H9 (cell line): ENCODE results near the gene PPP1R9A. TPM values are rescaled to one million over a fixed set of nuclear protein-coding genes. Genes with fewer than 3 reads are reported as not detected.

Experiments
- DNase-seq: peaks from one replicate; pipeline ENCODE4 v3.0.0-alpha.2; 2017
- H2AFZ ChIP-seq: one replicate; pipeline ENCODE4 v1.6.1; 2013; ENCODE audit warnings: mild to moderate bottlenecking, low read length, control low read depth, moderate library complexity
- H2AK5ac ChIP-seq: 2 replicates; pipeline ENCODE4 v1.6.1; 2013; ENCODE audit warnings: low read length, control low read depth, mixed read lengths; ENCODE audit not compliant: insufficient read length
- H2BK120ac ChIP-seq: one replicate; pipeline ENCODE4 v1.6.1; 2013; ENCODE audit warnings: low read depth, mild to moderate bottlenecking, low read length, control low read depth, inconsistent platforms; ENCODE audit not compliant: poor library complexity, severe bottlenecking
- H2BK12ac ChIP-seq: 2 replicates; pipeline ENCODE4 v1.6.1; 2013; ENCODE audit warnings: low read length, control low read depth, mixed read lengths, low read depth; ENCODE audit not compliant: insufficient read length
- H2BK15ac ChIP-seq: 2 replicates; pipeline ENCODE4 v1.6.1; 2013; ENCODE audit warnings: low read depth, low read length, control low read depth
- H2BK20ac ChIP-seq: one replicate; pipeline ENCODE4 v1.6.1; 2013; ENCODE audit warnings: low read depth, mild to moderate bottlenecking, low read length, control low read depth, inconsistent platforms; ENCODE audit not compliant: poor library complexity, severe bottlenecking
- H2BK5ac ChIP-seq: 2 replicates; pipeline ENCODE4 v1.6.1; 2013; ENCODE audit warnings: low read length, control low read depth, mixed read lengths; ENCODE audit not compliant: insufficient read length
- H3K14ac ChIP-seq: 2 replicates; pipeline ENCODE4 v1.6.1; 2013; ENCODE audit warnings: low read length, control low read depth; ENCODE audit not compliant: insufficient read depth
- H3K18ac ChIP-seq: 2 replicates; pipeline ENCODE4 v1.6.1; 2013; ENCODE audit warnings: low read depth, mild to moderate bottlenecking, mixed read lengths, low read length, control low read depth; ENCODE audit not compliant: insufficient read length
- H3K23ac ChIP-seq: 2 replicates; pipeline ENCODE4 v1.6.1; 2013; ENCODE audit warnings: low read length, control low read depth, mixed read lengths, low read depth; ENCODE audit not compliant: insufficient read length
- H3K23me2 ChIP-seq: 2 replicates; pipeline ENCODE4 v1.6.1; 2013; ENCODE audit warnings: low read depth, mild to moderate bottlenecking, mixed read lengths, low read length, control low read depth; ENCODE audit not compliant: insufficient read length, poor library complexity, severe bottlenecking
- H3K27ac ChIP-seq: 2 replicates; pipeline ENCODE4 v1.5.1; 2013; ENCODE audit warnings: low read length, control low read depth, mixed read lengths, low read depth; ENCODE audit not compliant: insufficient read length
- H3K27me3 ChIP-seq: 2 replicates; pipeline ENCODE4 v1.6.1; 2013; ENCODE audit warnings: low read length, control low read depth, inconsistent platforms; ENCODE audit not compliant: insufficient read depth
- H3K4ac ChIP-seq: 2 replicates; pipeline ENCODE4 v1.6.1; 2013; ENCODE audit warnings: low read depth, mild to moderate bottlenecking, control low read depth, inconsistent platforms, low read length, moderate library complexity
- H3K4me1 ChIP-seq: 2 replicates; pipeline ENCODE4 v1.6.1; 2013; ENCODE audit warnings: low read length, control low read depth, inconsistent platforms; ENCODE audit not compliant: insufficient read depth
- H3K4me2 ChIP-seq: 2 replicates; pipeline ENCODE4 v1.6.1; 2013; ENCODE audit warnings: low read length, control low read depth, mixed read lengths; ENCODE audit not compliant: insufficient read length, insufficient read depth
- H3K56ac ChIP-seq: 2 replicates; pipeline ENCODE4 v1.6.1; 2013; ENCODE audit warnings: low read depth, mild to moderate bottlenecking, mixed read lengths, low read length, control low read depth; ENCODE audit not compliant: insufficient read length
- H3K79me1 ChIP-seq: 2 replicates; pipeline ENCODE4 v1.6.1; 2013; ENCODE audit warnings: low read depth, mild to moderate bottlenecking, moderate library complexity, low read length, control low read depth, inconsistent platforms; ENCODE audit not compliant: insufficient read depth, poor library complexity, severe bottlenecking
- H3K79me2 ChIP-seq: 2 replicates; pipeline ENCODE4 v1.6.1; 2013; ENCODE audit warnings: low read length, control low read depth, inconsistent platforms; ENCODE audit not compliant: insufficient read depth
- H3K9ac ChIP-seq: 2 replicates; pipeline ENCODE4 v1.6.1; 2013; ENCODE audit warnings: low read length, control low read depth, mixed read lengths; ENCODE audit not compliant: insufficient read length; ENCODE audit errors: extremely low read depth
- H3K9me3 ChIP-seq: one replicate; pipeline ENCODE4 v1.6.1; 2013; ENCODE audit warnings: low read depth, low read length, inconsistent platforms; ENCODE audit not compliant: control insufficient read depth
- H3T11ph ChIP-seq: one replicate; pipeline ENCODE4 v1.6.1; 2013; ENCODE audit warnings: mild to moderate bottlenecking, low read length, control low read depth, inconsistent platforms
- H4K20me1 ChIP-seq: one replicate; pipeline ENCODE4 v1.6.1; 2013; ENCODE audit not compliant: control insufficient read depth, insufficient read length, insufficient read depth
- H4K5ac ChIP-seq: 2 replicates; pipeline ENCODE4 v1.6.1; 2013; ENCODE audit warnings: low read depth, mild to moderate bottlenecking, mixed read lengths, low read length, control low read depth; ENCODE audit not compliant: insufficient read length
- H4K8ac ChIP-seq: replicated peaks from 2 replicates; pipeline ENCODE4 v1.6.1; 2013; ENCODE audit warnings: low read length, control low read depth, mixed read lengths, low read depth; ENCODE audit not compliant: insufficient read length
- H4K91ac ChIP-seq: 2 replicates; pipeline ENCODE4 v1.6.1; 2013; ENCODE audit warnings: low read depth, mild to moderate bottlenecking, moderate library complexity, mixed read lengths, low read length, control low read depth; ENCODE audit not compliant: insufficient read length
- H3K27ac Mint-ChIP-seq, 3 experiments: 2 replicates in 2 of 3; 3 replicates in 1 of 3; pipeline ENCODE4 v1.8.0; 2020 to 2021; ENCODE audit warnings: mixed read lengths in 3 of 3, mild to moderate bottlenecking in 1 of 3, moderate library complexity in 1 of 3
- H3K27me3 Mint-ChIP-seq: 2 replicates; pipeline ENCODE4 v1.8.0; 2021; ENCODE audit warnings: low read depth, mild to moderate bottlenecking, moderate library complexity, mixed read lengths
- H3K36me3 Mint-ChIP-seq, 3 experiments: 2 replicates in 2 of 3; 3 replicates in 1 of 3; pipeline ENCODE4 v1.8.0; 2020 to 2021; ENCODE audit warnings: low read depth in 3 of 3, mixed read lengths in 3 of 3; ENCODE audit not compliant: insufficient read depth in 1 of 3
- H3K4me1 Mint-ChIP-seq, 2 experiments: 2 replicates each; pipeline ENCODE4 v1.8.0; 2020; ENCODE audit warnings: mixed read lengths in 2 of 2
- H3K4me3 Mint-ChIP-seq, 2 experiments: 2 replicates in 1 of 2; 3 replicates in 1 of 2; pipeline ENCODE4 v1.8.0; 2020 to 2021; ENCODE audit warnings: mild to moderate bottlenecking in 2 of 2, mixed read lengths in 2 of 2, moderate library complexity in 1 of 2
- H3K9me3 Mint-ChIP-seq, 2 experiments: 2 replicates in 1 of 2; 3 replicates in 1 of 2; pipeline ENCODE4 v1.8.0; 2020; ENCODE audit warnings: mild to moderate bottlenecking in 2 of 2, mixed read lengths in 2 of 2, moderate library complexity in 1 of 2
- WGBS: extraction: QIAGEN DNeasy Blood & Tissue Kit; methylation state at CpG from one replicate; pipeline ENCODE4 v1.1.7; 2013; ENCODE audit warnings: missing lambda C conversion rate, low lambda C conversion rate, mixed read lengths; ENCODE audit not compliant: insufficient read length; ENCODE audit errors: extremely low coverage; 5-methylcytosine and 5-hydroxymethylcytosine counted together
- total RNA-seq: library from RNA; stranded (reverse); gene quantifications from 2 replicates; pipeline ENCODE4 v1.2.1, GENCODE V29; 2021
- TF ChIP-seq, protein P1 (sequence below): fragments of 200-600 bp; sonication (generic); conservative IDR thresholded peaks from 3 replicates; pipeline ENCODE4 v1.8.0; 2021; ENCODE audit warnings: antibody characterized with exemption, mild to moderate bottlenecking

Gene PPP1R9A
- total RNA-seq, 1 experiment from 2014 or later = 17.0 TPM

DNA sequence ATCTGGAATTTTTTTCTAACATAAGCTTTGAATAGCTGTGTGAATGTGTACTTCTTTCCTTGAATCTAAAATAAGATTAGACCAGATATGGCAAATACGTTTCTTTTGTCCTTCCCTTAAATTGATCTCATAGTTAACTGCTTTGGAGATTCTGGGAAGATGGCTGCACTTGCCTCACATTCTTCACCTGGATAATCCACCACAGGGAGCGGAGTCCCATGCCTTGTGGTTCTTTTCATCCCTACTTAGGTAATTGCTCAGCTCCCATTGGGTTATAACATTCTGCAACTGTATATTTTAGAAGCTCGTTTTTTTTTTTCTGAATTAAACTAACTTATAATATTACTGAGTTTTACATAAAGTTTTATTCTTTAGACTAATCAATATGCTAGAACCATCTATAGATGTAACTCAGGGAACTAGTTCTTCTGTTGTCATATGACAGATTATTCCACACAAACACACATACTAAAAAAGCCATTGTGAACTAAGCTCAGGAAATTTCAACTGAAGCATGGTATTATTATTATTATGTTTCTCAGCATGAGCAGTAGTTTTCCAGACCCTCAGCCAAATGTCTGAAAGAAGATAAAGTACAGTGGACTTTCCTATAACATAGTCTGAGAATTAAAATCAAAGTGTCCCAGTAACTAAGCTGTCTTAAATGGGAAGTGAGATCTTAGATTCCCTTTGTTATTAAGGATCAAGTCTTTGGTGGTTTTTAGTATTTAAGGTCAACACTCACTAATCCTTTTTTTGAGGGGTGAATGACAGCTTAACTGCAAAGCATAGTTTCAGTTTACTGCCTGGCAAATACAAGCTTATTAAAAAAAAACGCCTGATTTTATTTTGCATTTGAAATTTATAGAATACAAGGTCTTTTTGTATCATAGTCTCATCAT lies 182.3 kb downstream of the PPP1R9A start:
- Histone ChIP-seq H3K23me2 (no peaks in the 10 kb centered on the region), H2AFZ (no peak overlapping the region), H3K18ac (no peak overlapping the region), H3T11ph (no peak overlapping the region), H4K20me1 (no peaks in the 10 kb centered on the region), H3K27ac (no peak overlapping the region), H2BK5ac (no peak overlapping the region), H2AK5ac (no peak overlapping the region), H3K14ac (no peak overlapping the region), H3K4ac (no peak overlapping the region), H3K9me3 (no peaks in the 10 kb centered on the region), H2BK120ac (no peak overlapping the region), H4K8ac (no peak overlapping the region), H2BK15ac (no peak overlapping the region), H3K79me1 (no peaks in the 10 kb centered on the region), H3K4me2 (no peak overlapping the region), H3K27me3 (no peaks in the 10 kb centered on the region), H4K91ac (no peak overlapping the region), H4K5ac (no peak overlapping the region), H2BK12ac (no peak overlapping the region), H3K9ac (no peak overlapping the region), H3K56ac (no peak overlapping the region), H3K4me1 (no peaks in the 10 kb centered on the region), H3K79me2 (no peaks in the 10 kb centered on the region), H3K23ac (no peak overlapping the region), H2BK20ac (no peak overlapping the region)
- H3K4me1 Mint-ChIP-seq = peaks cover 6 to 7% of the 10 kb centered on the region in 2 experiments
- WGBS = no CpG with 5 or more reads among the region's 4 CpGs
- no peak overlapping the region for H3K4me3 Mint-ChIP-seq
- DNase-seq = no peak
- H3K27ac Mint-ChIP-seq = no peak overlapping the region
- TF ChIP-seq, protein P1, sequence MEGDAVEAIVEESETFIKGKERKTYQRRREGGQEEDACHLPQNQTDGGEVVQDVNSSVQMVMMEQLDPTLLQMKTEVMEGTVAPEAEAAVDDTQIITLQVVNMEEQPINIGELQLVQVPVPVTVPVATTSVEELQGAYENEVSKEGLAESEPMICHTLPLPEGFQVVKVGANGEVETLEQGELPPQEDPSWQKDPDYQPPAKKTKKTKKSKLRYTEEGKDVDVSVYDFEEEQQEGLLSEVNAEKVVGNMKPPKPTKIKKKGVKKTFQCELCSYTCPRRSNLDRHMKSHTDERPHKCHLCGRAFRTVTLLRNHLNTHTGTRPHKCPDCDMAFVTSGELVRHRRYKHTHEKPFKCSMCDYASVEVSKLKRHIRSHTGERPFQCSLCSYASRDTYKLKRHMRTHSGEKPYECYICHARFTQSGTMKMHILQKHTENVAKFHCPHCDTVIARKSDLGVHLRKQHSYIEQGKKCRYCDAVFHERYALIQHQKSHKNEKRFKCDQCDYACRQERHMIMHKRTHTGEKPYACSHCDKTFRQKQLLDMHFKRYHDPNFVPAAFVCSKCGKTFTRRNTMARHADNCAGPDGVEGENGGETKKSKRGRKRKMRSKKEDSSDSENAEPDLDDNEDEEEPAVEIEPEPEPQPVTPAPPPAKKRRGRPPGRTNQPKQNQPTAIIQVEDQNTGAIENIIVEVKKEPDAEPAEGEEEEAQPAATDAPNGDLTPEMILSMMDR = no peak
- no peaks in the 10 kb centered on the region; a peak in 1 of 7 replicates for H3K36me3 Mint-ChIP-seq
- H3K9me3 Mint-ChIP-seq = no peaks in the 10 kb centered on the region; a peak in 1 of 5 replicates
- H3K27me3 Mint-ChIP-seq = no peaks in the 10 kb centered on the region
